Dermis microvascular lymphatic vessel endothelial cell (primary cell): ENCODE data around the gene FARSA. TPM values are rescaled to one million over a fixed set of nuclear protein-coding genes. Genes with fewer than 3 reads are reported as not detected.

Source experiments
- total RNA-seq: library from RNA; depleted of rRNA; stranded (reverse); fragments of >200 nt; gene quantifications from 2 replicates; pipeline ENCODE4 v1.2.1, GENCODE V29; 2014

Gene FARSA
- total RNA-seq, 1 donor from 2014 or later, result 49.3 TPM

Other genes with a start within 250 kb of the FARSA start
- not detected in 2 replicates for gene GNG14, start 245.7 kb downstream of the FARSA start, total RNA-seq
- 6.2 and 9.0 TPM in 2 replicates for gene FBXW9, start 237.1 kb downstream of the FARSA start, total RNA-seq
- gene TNPO2, start 209.8 kb downstream of the FARSA start, total RNA-seq, result 14.2 and 34.3 TPM in 2 replicates
- gene TRIR, start 199.0 kb downstream of the FARSA start, total RNA-seq, result 120 and 166 TPM in 2 replicates
- 82.2 and 92.3 TPM in 2 replicates for gene GET3, start 196.2 kb downstream of the FARSA start, total RNA-seq
- gene BEST2, start 181.9 kb downstream of the FARSA start, total RNA-seq, result not detected in 2 replicates
- gene HOOK2, start 158.2 kb downstream of the FARSA start, total RNA-seq, result 6.2 and 12.0 TPM in 2 replicates
- gene JUNB, start 142.2 kb downstream of the FARSA start, total RNA-seq, result 71.4 and 164 TPM in 2 replicates
- gene PRDX2, start 131.9 kb downstream of the FARSA start, total RNA-seq, result 199 and 256 TPM in 2 replicates
- gene THSD8, start 131.6 kb downstream of the FARSA start, total RNA-seq, result not detected in 2 replicates
- gene RNASEH2A, start 127.1 kb downstream of the FARSA start, total RNA-seq, result 15.0 and 16.6 TPM in 2 replicates
- gene RTBDN, start 99.1 kb downstream of the FARSA start, total RNA-seq, result not detected in 2 replicates
- 0.26 and 1.1 TPM in 2 replicates for gene MAST1, start 95.2 kb downstream of the FARSA start, total RNA-seq
- gene DNASE2, start 52.3 kb downstream of the FARSA start, total RNA-seq, result 19.1 and 33.5 TPM in 2 replicates
- gene KLF1, start 46.5 kb downstream of the FARSA start, total RNA-seq, result 0.13 and 0.25 TPM in 2 replicates
- gene GCDH, start 42.6 kb downstream of the FARSA start, total RNA-seq, result 18.9 and 20.4 TPM in 2 replicates
- 0.25 and 0.26 TPM in 2 replicates for gene SYCE2, start 14.4 kb downstream of the FARSA start, total RNA-seq
- gene CALR, start 4.9 kb upstream of the FARSA start, total RNA-seq, result 1,348 and 1,401 TPM in 2 replicates
- 52.4 and 59.2 TPM in 2 replicates for gene RAD23A, start 12.2 kb upstream of the FARSA start, total RNA-seq
- gene GADD45GIP1, start 23.5 kb upstream of the FARSA start, total RNA-seq, result 17.6 and 24.0 TPM in 2 replicates
- gene DAND5, start 35.9 kb upstream of the FARSA start, total RNA-seq, result 0.25 and 0.26 TPM in 2 replicates
- 16.9 and 22.3 TPM in 2 replicates for gene NFIX, start 61.8 kb upstream of the FARSA start, total RNA-seq
- 25.4 and 43.5 TPM in 2 replicates for gene LYL1, start 169.1 kb upstream of the FARSA start, total RNA-seq
- 20.3 and 26.2 TPM in 2 replicates for gene TRMT1, start 183.0 kb upstream of the FARSA start, total RNA-seq
- 36.2 and 46.7 TPM in 2 replicates for gene NACC1, start 184.6 kb upstream of the FARSA start, total RNA-seq
- 57.1 and 62.4 TPM in 2 replicates for gene STX10, start 216.7 kb upstream of the FARSA start, total RNA-seq
- gene IER2, start 216.7 kb upstream of the FARSA start, total RNA-seq, result 18.6 and 31.1 TPM in 2 replicates